ENCODE measurements around the gene SCYL1. TPM values are rescaled to one million over a fixed set of nuclear protein-coding genes. Genes with fewer than 3 reads are reported as not detected.

Gene SCYL1
- total and polyA plus RNA-seq, 2 of the 4 experiments (the other 2 are of a cell fraction): 96.4 to 150 TPM

DNA sequence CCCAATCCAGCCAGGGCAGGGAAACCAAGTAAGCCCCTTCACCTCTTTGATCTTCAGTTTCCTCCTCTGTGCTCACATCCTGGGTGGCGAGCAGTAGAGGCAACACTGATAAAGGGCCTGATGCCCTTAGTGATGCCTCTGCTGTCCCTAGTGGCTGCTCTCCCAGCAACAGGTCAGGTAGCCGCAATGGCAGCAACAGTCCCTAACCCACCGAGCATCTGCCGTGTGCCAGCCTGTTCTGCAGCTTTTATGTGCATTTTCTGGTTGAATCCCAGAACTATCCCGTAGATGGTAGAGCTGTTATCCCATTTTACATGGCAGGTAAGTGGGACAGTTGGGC lies 5.2 kb downstream of the SCYL1 start:
- Histone ChIP-seq H3K56ac (ENCODE audit: extremely low read depth, insufficient read depth, low read length) (no peak overlapping the region), H3K27me3 (ENCODE audit: control insufficient read depth, insufficient read depth, low read length) (no peaks in the 10 kb centered on the region), H3K9me3 (ENCODE audit: control insufficient read depth, insufficient read depth, low read length) (no peaks in the 10 kb centered on the region), H4K20me1 (ENCODE audit: insufficient read depth, low read length) (peaks cover 56% of the 10 kb centered on the region), H2BK5ac (ENCODE audit: low read depth, low read length, poor library complexity, severe bottlenecking) (no peak overlapping the region), H3K23ac (ENCODE audit: low read depth, low read length) (no peak overlapping the region), H3K4me3 (ENCODE audit: insufficient read depth, low read depth, low read length) (no peak overlapping the region), H4K8ac (ENCODE audit: low read depth in 2 of 2, low read length in 2 of 2) (no peak overlapping the region), H2AK5ac (ENCODE audit: low read depth, low read length) (no peak overlapping the region), H2AK9ac (replicated peaks; ENCODE audit: low read depth, low read length, poor library complexity) (no peak overlapping the region), H4K5ac (ENCODE audit: low read depth, low read length) (no peak overlapping the region), H2BK20ac (ENCODE audit: low read depth, low read length) (no peak overlapping the region), H3K4me1 (ENCODE audit: control insufficient read depth, insufficient read depth, low read length) (peaks cover 8% of the 10 kb centered on the region; the same call in 1 of the 2 replicates), H3K9me1 (ENCODE audit: insufficient read depth, low read length) (0 out of 2 replicates have a peak, but pooled peaks cover 10% of the 10 kb centered on the region), H2AFZ (replicated peaks; ENCODE audit: low read length, poor library complexity) (no peak overlapping the region), H3K79me1 (ENCODE audit: low read depth in 1 of 2, low read length in 2 of 2) (peaks cover 32 to 77% of the 10 kb centered on the region in 2 experiments), H3K14ac (replicated peaks; ENCODE audit: low read depth, low read length) (no peak overlapping the region), H3K9ac (ENCODE audit: low read depth, low read length) (no peak overlapping the region), H3K18ac (ENCODE audit: low read depth, low read length) (no peak overlapping the region), H3K4me2 (ENCODE audit: low read depth, low read length) (no peak overlapping the region), H3K4ac (ENCODE audit: low read depth, low read length) (no peak overlapping the region), H4K91ac (ENCODE audit: insufficient read depth, low read depth, low read length) (no peak overlapping the region), H2BK15ac (ENCODE audit: low read depth, low read length) (no peak overlapping the region), H3K36me3 (ENCODE audit: control insufficient read depth, insufficient read depth, low read length) (peaks cover 72% of the 10 kb centered on the region), H3K27ac (ENCODE audit: insufficient read depth, low read length) (no peak overlapping the region), H2BK120ac (ENCODE audit: low read depth, low read length) (no peak overlapping the region)
- CTCF ChIA-PET: interaction anchor here (0.6 to 1.0 kb wide), 2 partner anchors 40 to 61 kb away, joined by 3 to 4 read pairs; partner anchors contain the start of gene ZNRD2
- ATAC-seq (ENCODE audit: low read depth) (no peak), DNase-seq (no peak)
- POLR2A ChIA-PET (ENCODE audit: unreplicated experiment): no interaction called here
- intact Hi-C loops (cut with micrococcal nuclease): no loop called here
- no CpG with 5 or more reads among the region's 5 CpGs for WGBS, 2 experiments (ENCODE audit: extremely low coverage in 2 of 2, insufficient read length in 1 of 2)
- dilution Hi-C loops (cut with HindIII; ENCODE audit: low sequenced_read_pairs, unreplicated experiment): no loop called here
- in situ Hi-C loops (cut with MboI; ENCODE audit: low sequenced_read_pairs): no loop called here
- TF ChIP-seq, protein P1, sequence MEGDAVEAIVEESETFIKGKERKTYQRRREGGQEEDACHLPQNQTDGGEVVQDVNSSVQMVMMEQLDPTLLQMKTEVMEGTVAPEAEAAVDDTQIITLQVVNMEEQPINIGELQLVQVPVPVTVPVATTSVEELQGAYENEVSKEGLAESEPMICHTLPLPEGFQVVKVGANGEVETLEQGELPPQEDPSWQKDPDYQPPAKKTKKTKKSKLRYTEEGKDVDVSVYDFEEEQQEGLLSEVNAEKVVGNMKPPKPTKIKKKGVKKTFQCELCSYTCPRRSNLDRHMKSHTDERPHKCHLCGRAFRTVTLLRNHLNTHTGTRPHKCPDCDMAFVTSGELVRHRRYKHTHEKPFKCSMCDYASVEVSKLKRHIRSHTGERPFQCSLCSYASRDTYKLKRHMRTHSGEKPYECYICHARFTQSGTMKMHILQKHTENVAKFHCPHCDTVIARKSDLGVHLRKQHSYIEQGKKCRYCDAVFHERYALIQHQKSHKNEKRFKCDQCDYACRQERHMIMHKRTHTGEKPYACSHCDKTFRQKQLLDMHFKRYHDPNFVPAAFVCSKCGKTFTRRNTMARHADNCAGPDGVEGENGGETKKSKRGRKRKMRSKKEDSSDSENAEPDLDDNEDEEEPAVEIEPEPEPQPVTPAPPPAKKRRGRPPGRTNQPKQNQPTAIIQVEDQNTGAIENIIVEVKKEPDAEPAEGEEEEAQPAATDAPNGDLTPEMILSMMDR (conservative IDR thresholded peaks at IDR 0.05; ENCODE audit: low read depth, low read length): peak; percentile 22; the same call in 1 of the 2 replicates
- TF ChIP-seq FOS (IDR thresholded peaks at IDR 0.05; ENCODE audit: low read depth, low read length): no peak
- BruUV-seq (replicated peaks): no TSS peak

Data from IMR-90 (cell line).